K562 (cell line): ENCODE results near the gene NEDD4. TPM values are rescaled to one million over a fixed set of nuclear protein-coding genes. Genes with fewer than 3 reads are reported as not detected.

Experiments used
- ATAC-seq: fragments of 200-7000 bp; cut with Tn5 transposase; 3 replicates; pipeline ENCODE4 v1.9.1; 2020; ENCODE audit warnings: moderate library complexity
- BruUV-seq: library from RNA; stranded (reverse); fragments of 400-500 nt; replicated peaks from 2 replicates; lab custom pipeline; 2021; lab: Mats Ljungman, UMichigan
- CTCF ChIA-PET: fragments of 300-600 bp; formaldehyde crosslinking; extraction: SDS; loops from one replicate; lab custom pipeline; 2021; ENCODE audit warnings: low intra/inter-chr PET ratio; lab: Yijun Ruan, JAX
- POLR2A ChIA-PET: fragments of 300-600, 350-650 bp; sonication (Branson Sonifier 250); formaldehyde crosslinking; extraction: SDS; loops from one replicate; lab custom pipeline; 2021; ENCODE audit warnings: antibody characterized with exemption, inconsistent platforms; lab: Yijun Ruan, JAX
- DNase-seq, 4 experiments: peaks; one replicate each; pipeline versions ENCODE4 v3.0.0 to v3.0.0-alpha.2; 2011 to 2018; ENCODE audit warnings: low spot score in 3 of 4, mixed read lengths in 3 of 4; ENCODE audit errors: extremely low read depth in 1 of 4
- FAIRE-seq: peaks from 2 replicates; lab custom pipeline; 2011; peaks lifted over from hg19 to GRCh38; lab: Jason Lieb, UNC
- H2AFZ ChIP-seq: 2 replicates; pipeline ENCODE4 v1.6.0; 2011; ENCODE audit warnings: low read depth, low read length, control low read depth, inconsistent platforms
- H3K27ac ChIP-seq: fragments of 200-600 bp; 3 replicates; pipeline ENCODE4 v1.8.0; 2011; ENCODE audit warnings: low read depth, mild to moderate bottlenecking, control low read depth, inconsistent platforms, low read length, moderate library complexity, mixed read lengths; ENCODE audit errors: extremely low read depth
- H3K27me3 ChIP-seq, 2 experiments: fragments of 300-600 bp in 1 of 2; 2 replicates in 1 of 2; 3 replicates in 1 of 2; pipeline versions ENCODE4 v1.6.0 to v1.8.0; 2011; ENCODE audit warnings: inconsistent platforms in 2 of 2, low read length in 2 of 2, mild to moderate bottlenecking in 1 of 2, mixed read lengths in 1 of 2, moderate library complexity in 1 of 2; ENCODE audit not compliant: control insufficient read depth in 2 of 2, insufficient read depth in 2 of 2
- H3K36me3 ChIP-seq: fragments of 300-600 bp; 3 replicates; pipeline ENCODE4 v1.8.0; 2011; ENCODE audit warnings: mild to moderate bottlenecking, low read length, inconsistent platforms; ENCODE audit not compliant: control insufficient read depth, insufficient read depth
- H3K4me1 ChIP-seq, 2 experiments: fragments of 200-600 bp in 1 of 2; replicated peaks in 1 of 2; 2 replicates in 1 of 2; 3 replicates in 1 of 2; pipeline versions ENCODE4 v1.5.1 to v1.8.0; 2011; ENCODE audit warnings: inconsistent platforms in 2 of 2, low read length in 2 of 2, mild to moderate bottlenecking in 1 of 2, mixed read lengths in 1 of 2, moderate library complexity in 1 of 2; ENCODE audit not compliant: control insufficient read depth in 2 of 2, insufficient read depth in 2 of 2
- H3K4me2 ChIP-seq: 2 replicates; pipeline ENCODE4 v1.6.1; 2011; ENCODE audit warnings: low read length, control low read depth, inconsistent platforms, mixed read lengths; ENCODE audit not compliant: insufficient read depth
- H3K4me3 ChIP-seq: fragments of 200-600 bp; sonication (generic), shearing (Covaris generic); 2 replicates; pipeline ENCODE4 v1.5.1; 2016; ENCODE audit warnings: control low read depth, inconsistent platforms
- H3K79me2 ChIP-seq: fragments of 200-600 bp; 3 replicates; pipeline ENCODE4 v1.8.0; 2011; ENCODE audit warnings: low read length, inconsistent platforms; ENCODE audit not compliant: control insufficient read depth, insufficient read depth
- H3K9ac ChIP-seq, 2 experiments: 2 replicates each; pipeline versions ENCODE4 v1.6.0 to v1.6.1; 2011; ENCODE audit warnings: low read depth in 2 of 2, low read length in 2 of 2, control low read depth in 1 of 2, inconsistent platforms in 1 of 2, mild to moderate bottlenecking in 1 of 2, mixed read lengths in 1 of 2; ENCODE audit not compliant: insufficient read depth in 1 of 2
- H3K9me1 ChIP-seq: one replicate; pipeline ENCODE4 v1.6.0; 2011; ENCODE audit warnings: inconsistent platforms, mild to moderate bottlenecking, low read length, moderate library complexity; ENCODE audit not compliant: control insufficient read depth, insufficient read depth
- H3K9me3 ChIP-seq: replicated peaks from 2 replicates; pipeline ENCODE4 v1.5.1; 2011; ENCODE audit warnings: low read depth, low read length, inconsistent platforms; ENCODE audit not compliant: control insufficient read depth, insufficient read depth
- H4K20me1 ChIP-seq: replicated peaks from 2 replicates; pipeline ENCODE4 v1.6.1; 2011; ENCODE audit warnings: low read length, inconsistent platforms, mixed read lengths; ENCODE audit not compliant: control insufficient read depth, insufficient read depth
- KDM4B ChIP-seq, 2 experiments: fragments of 450-650 bp in 1 of 2; sonication (generic) in 1 of 2; IDR thresholded peaks; 2 replicates each; pipeline ENCODE4 v1.6.1; 2016 to 2017; ENCODE audit warnings: borderline replicate concordance in 2 of 2, antibody characterized with exemption in 1 of 2, low read depth in 1 of 2, mild to moderate bottlenecking in 1 of 2
- MXI1 ChIP-seq: IDR thresholded peaks from 2 replicates; pipeline ENCODE4 v1.6.1; 2011; ENCODE audit warnings: low read depth, mild to moderate bottlenecking, improper control_type of control experiment, low read length
- PKNOX1 ChIP-seq: fragments of 450-650 bp; IDR thresholded peaks from 2 replicates; pipeline ENCODE4 v1.6.1; 2016
- WGBS: fragments of 100-300 bp; shearing (Covaris generic); methylation state at CpG from one replicate; pipeline ENCODE4 v1.1.6; 2016; ENCODE audit warnings: low coverage, mixed read lengths; ENCODE audit not compliant: insufficient coverage; ENCODE audit errors: missing lambda C conversion rate; 5-methylcytosine and 5-hydroxymethylcytosine counted together
- in situ Hi-C: fragments of 300-500 bp; cut with MboI; formaldehyde crosslinking; loops from 4 replicates; pipeline ENCODE4 v1.15.0; 2018; ENCODE audit warnings: inconsistent platforms, mixed read lengths
- intact Hi-C: fragments of 100-400 bp; cut with micrococcal nuclease; formaldehyde crosslinking; loops from 2 replicates; pipeline ENCODE4 v1.14.2; 2022
- polyA plus RNA-seq, 8 experiments: library from polyadenylated mRNA; depleted of rRNA in 4 of 8; stranded (reverse) in 5 of 8; unstranded in 3 of 8; fragments of >200 nt; fragmentation: Nextera tagmentation in 2 of 8; fragmentation: Illumina TruSeq in 1 of 8; extraction: Ambion mirVana in 2 of 8; extraction: Trizol in 1 of 8; gene quantifications; 2 replicates each; pipeline versions ENCODE4 v1.2.1 to v1.2.3, GENCODE V29; 2011 to 2014; ENCODE audit warnings: inconsistent platforms in 1 of 8, missing spikeins in 1 of 8
- total RNA-seq, 7 experiments: library from RNA; depleted of rRNA in 6 of 7; stranded (reverse); fragments of >200 nt in 6 of 7; fragmentation: Illumina TruSeq in 2 of 7; extraction: Trizol in 2 of 7; gene quantifications; 2 replicates each; pipeline versions ENCODE4 v1.2.1 to v1.2.3, GENCODE V29; 2011 to 2021; ENCODE audit warnings: low replicate concordance in 1 of 7
- TF ChIP-seq, protein P1 (sequence below): IDR thresholded peaks from 2 replicates; pipeline ENCODE4 v1.6.1; 2016; ENCODE audit warnings: missing genetic modification characterization, missing compliant biosample characterization

The NEDD4 gene
- total and polyA plus RNA-seq, 9 of the 15 experiments (the other 6 are each of a cell fraction or from before 2014, with no cell fraction given): 7.2 to 23.7 (median 17.3) TPM

DNA sequence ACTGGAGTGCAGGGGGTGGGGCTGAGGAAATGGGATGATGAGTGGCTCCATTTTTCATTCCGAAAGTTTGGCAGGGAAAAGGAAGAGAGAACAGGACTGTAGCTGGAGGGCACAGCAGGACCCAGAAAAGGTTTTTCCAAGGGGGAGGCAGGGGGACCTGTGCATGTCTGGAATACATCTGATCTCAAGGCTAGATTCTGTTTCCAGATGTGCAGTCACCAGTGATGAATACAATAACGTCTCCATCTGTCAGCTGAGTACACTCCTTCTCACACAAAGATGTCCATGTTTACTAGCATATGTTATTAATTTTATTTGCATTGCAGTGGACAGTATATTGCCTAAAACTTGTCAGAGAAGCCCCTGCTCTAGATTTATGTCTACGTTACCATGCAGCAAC lies 210.5 kb downstream of the NEDD4 start (continued):
- TF ChIP-seq MXI1 (no peak), KDM4B (IDR thresholded peaks at IDR 0.05; ENCODE audit: borderline replicate concordance in 2 of 2, low read depth in 1 of 2) (no peak)

DNA sequence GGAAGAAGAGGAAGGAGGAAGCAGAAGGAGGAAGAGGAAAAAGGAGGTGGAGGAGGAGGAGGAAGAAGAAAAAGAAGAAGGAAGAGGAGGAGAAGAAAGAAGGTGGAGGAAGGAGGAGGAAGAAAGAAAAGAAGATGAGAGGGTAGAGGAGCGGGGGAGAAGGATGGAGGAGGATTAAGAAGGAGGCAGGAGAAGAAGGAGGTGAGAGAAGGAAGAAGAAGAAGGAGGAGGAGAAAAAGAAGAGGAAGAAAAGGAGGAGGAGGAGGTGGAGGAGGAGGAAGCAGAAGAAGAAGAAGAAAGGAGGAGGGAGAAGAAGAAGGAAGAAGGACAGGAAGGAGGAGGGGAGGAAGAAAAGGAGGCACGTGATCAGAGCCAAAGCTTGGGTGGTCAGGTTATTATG lies 213.1 kb downstream of the NEDD4 start:
- WGBS: 0% methylated on average over 1 of the region's 2 CpGs
- intact Hi-C loops: loop anchor here (10.0 kb wide), 1 partner anchor 465 kb away; the partner anchor contains the start of gene RFX7
- no peaks in the 10 kb centered on the region for H3K9me1 ChIP-seq
- ChIA-PET POLR2A (no interaction called here), CTCF (no interaction called here)
- no TSS peak for BruUV-seq
- H3K4me2 ChIP-seq: no peak overlapping the region
- in situ Hi-C loops: no loop called here
- H3K27ac ChIP-seq: no peak overlapping the region
- no peak overlapping the region for H3K4me3 ChIP-seq
- H3K27me3 ChIP-seq: peaks cover 2 to 7% of the 10 kb centered on the region in 2 experiments; a peak in 2 of 5 replicates
- H3K79me2 ChIP-seq: no peaks in the 10 kb centered on the region
- ATAC-seq (no peak), FAIRE-seq (no peak), DNase-seq (no peak)
- H3K4me1 ChIP-seq: no peaks in the 10 kb centered on the region
- no peaks in the 10 kb centered on the region for H3K36me3 ChIP-seq
- H3K9ac ChIP-seq: no peak overlapping the region
- H4K20me1 ChIP-seq: no peaks in the 10 kb centered on the region
- no peak for TF ChIP-seq PKNOX1
- TF ChIP-seq, protein P1, sequence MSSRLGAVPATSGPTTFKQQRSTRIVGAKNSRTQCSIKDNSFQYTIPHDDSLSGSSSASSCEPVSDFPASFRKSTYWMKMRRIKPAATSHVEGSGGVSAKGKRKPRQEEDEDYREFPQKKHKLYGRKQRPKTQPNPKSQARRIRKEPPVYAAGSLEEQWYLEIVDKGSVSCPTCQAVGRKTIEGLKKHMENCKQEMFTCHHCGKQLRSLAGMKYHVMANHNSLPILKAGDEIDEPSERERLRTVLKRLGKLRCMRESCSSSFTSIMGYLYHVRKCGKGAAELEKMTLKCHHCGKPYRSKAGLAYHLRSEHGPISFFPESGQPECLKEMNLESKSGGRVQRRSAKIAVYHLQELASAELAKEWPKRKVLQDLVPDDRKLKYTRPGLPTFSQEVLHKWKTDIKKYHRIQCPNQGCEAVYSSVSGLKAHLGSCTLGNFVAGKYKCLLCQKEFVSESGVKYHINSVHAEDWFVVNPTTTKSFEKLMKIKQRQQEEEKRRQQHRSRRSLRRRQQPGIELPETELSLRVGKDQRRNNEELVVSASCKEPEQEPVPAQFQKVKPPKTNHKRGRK (tag): peak; percentile 73; the same call in 1 of the 2 replicates
- H3K9me3 ChIP-seq: no peaks in the 10 kb centered on the region
- no peak overlapping the region for H2AFZ ChIP-seq
